GM12873 (cell line): ENCODE measurements around the gene C5orf47.

ENCODE experiments used
- TF ChIP-seq, protein P1 (sequence below): IDR thresholded peaks from 2 replicates; pipeline ENCODE4 v1.5.1; 2012; ENCODE audit warnings: low read depth, mild to moderate bottlenecking, moderate library complexity, low read length, control low read depth; ENCODE audit not compliant: insufficient read depth; ENCODE audit errors: missing control alignments

C5orf47 gene

DNA sequence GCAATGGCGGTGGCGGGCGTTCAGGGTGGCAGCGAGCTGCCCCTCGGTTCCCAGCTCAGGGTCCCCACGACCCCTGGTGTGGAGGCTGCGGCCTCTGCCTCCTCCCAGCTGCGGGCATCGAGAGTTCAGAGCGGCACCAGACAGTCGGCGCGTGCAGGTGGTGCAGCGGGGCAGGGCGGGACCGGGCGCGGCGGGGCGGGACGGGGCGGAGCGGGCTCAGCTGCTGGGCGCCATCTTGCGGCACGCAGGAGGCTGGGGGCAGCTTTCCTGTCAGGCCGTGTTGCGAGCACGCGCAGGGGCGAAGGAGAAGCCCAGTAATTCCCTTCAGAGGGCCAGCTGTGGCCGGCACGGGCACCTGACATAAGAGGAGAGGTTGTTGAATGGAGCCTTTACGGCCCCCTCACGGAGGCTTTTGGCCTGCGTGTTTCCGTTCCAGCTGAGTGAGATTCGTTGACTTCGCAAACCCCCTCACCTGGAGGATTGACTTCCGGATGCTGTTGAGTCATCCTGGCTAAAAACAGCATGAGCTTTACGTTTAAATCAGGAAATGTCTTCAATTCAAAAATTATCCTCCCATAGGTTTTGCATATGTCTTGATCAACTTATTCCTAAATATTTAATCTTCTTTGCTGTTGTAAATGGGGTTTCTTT, 587 bp downstream of the C5orf47 start:
- TF ChIP-seq, protein P1, sequence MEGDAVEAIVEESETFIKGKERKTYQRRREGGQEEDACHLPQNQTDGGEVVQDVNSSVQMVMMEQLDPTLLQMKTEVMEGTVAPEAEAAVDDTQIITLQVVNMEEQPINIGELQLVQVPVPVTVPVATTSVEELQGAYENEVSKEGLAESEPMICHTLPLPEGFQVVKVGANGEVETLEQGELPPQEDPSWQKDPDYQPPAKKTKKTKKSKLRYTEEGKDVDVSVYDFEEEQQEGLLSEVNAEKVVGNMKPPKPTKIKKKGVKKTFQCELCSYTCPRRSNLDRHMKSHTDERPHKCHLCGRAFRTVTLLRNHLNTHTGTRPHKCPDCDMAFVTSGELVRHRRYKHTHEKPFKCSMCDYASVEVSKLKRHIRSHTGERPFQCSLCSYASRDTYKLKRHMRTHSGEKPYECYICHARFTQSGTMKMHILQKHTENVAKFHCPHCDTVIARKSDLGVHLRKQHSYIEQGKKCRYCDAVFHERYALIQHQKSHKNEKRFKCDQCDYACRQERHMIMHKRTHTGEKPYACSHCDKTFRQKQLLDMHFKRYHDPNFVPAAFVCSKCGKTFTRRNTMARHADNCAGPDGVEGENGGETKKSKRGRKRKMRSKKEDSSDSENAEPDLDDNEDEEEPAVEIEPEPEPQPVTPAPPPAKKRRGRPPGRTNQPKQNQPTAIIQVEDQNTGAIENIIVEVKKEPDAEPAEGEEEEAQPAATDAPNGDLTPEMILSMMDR, result no peak

DNA sequence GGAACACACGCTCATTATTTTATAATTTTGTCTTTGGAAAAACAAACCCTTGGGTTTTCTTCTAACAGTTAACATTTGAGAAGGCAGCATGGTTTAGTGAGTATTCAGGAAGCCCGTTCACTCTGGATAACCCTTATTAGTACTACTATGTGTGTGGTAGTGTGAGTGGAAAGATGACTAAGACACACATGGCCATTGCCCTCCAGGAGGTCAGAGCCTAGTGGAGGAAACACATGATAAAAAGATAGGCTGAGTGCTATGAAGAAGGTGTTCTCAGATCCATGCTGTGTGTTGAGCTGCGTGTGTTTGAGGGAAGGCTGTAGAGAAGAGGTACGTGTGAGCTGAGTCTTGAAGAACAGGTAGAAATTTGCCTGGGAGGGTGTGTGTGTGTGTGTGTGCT, 8.4 kb downstream of the C5orf47 start:
- TF ChIP-seq, protein P1, result no peak

DNA sequence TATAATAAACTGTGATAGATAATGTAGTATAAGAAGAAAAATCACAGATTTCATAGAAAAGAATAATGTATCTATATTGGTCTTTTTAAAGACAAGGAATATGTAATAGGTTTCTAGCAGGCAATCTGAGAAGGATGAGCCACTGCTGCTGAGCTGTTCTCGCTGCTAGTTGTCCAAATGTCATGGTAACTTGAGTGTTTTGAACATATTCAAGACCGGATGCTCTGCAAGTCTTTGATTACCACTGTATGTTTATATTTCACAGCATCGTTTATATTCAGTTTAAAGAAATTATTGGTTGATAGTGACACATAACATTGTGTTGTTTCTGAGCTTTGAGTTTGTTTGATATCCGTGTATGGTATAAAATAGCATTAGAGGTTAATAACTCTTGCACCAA, 9.6 kb downstream of the C5orf47 start:
- TF ChIP-seq, protein P1, result no peak

DNA sequence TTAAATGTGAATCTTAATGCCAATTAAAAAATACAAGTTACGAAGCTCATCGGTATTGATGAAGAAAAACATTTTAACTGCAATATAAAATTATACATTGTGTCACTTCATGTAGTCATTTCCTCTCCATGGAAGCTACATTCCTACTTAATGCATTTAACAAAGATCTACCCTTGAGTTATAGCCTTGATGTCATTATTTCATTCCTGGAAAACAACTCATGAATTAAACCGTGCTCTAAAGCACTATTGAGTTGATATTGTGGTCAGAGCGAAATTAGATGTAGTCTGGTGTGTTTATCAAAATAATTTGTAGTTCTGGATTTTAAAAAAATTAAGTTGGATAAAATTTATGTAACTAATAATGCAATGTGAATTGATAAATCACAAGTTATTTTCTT, 11.1 kb downstream of the C5orf47 start:
- TF ChIP-seq, protein P1, result no peak

DNA sequence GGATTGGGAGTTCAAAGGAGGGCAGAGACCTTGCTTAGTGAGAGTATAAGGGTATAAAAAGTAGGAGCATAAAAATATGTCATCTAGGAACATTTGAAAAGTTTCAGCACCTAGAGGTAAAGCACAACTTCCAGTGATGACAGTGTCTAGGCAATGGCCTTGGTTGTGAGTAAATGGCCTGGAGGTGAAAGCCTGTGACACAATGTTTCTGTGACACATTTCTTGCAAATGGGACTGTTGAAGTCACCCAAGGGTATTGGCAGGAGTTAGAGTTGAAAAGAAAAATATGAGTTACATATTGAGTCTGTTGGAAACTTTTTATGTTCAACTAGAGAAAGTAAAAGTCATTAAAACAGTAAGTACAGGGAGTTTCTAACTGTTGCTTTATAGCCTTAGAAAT, 14.8 kb downstream of the C5orf47 start:
- TF ChIP-seq, protein P1, result no peak

DNA sequence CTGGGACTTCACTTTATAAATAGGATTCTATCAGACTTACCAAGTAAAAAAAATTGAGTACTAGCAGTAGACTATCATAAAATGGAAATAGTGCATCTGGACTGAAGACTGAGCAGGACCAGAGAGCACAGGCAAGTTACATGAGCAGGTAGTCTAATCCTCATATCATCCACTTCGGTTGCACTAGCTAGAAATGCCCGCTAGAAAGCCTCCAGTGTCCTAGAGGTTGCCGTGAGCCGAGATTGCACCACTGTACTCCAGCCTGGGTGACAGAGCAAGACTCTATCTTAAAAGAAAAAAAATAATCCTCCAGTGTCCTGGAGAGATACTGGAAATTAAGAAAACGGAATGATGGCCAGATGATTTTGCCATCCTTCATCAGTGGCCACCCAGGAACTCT, 20.0 kb downstream of the C5orf47 start:
- TF ChIP-seq, protein P1, result no peak

DNA sequence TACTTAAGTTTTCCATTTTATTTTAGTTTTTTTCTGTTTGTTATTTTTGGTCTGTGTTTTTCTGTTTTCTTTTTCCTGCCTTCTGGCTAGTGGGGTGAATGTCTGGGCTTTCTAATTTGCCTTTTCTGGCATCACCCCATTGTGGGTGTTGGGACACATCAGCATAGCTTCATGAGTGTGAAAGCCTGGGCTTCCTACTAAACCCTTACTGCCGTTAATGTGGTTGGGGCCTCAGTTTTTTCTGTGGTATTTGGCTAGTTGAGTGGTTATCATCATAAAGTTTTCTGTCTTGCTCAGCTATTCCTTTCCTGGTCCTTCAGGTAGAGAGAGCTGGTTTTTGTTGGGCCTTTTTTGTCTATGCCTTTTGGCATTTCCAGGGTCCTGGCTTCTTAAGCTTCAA, 21.4 kb downstream of the C5orf47 start:
- TF ChIP-seq, protein P1, result no peak
